A673 (cell line): Measurements from ENCODE around the gene SSBP3. TPM values are rescaled to one million over a fixed set of nuclear protein-coding genes. Genes with fewer than 3 reads are reported as not detected.
"Not testable (repeated sequence)": the region's sequence is repeated elsewhere in the genome, so short reads cannot be mapped to it uniquely, and the experiment has no call there.

Experiments
- BruUV-seq: library from RNA; stranded (reverse); fragments of 400-500 nt; replicated peaks from 2 replicates; lab custom pipeline; 2021; lab: Mats Ljungman, UMichigan
- CTCF ChIA-PET: fragments of 300-600 bp; sonication (Branson Sonifier 250); formaldehyde crosslinking; loops from one replicate; lab custom pipeline; 2022; ENCODE audit warnings: antibody characterized with exemption; lab: Charles Lee
- POLR2A ChIA-PET: fragments of 300-600 bp; sonication (Branson Sonifier 250); formaldehyde crosslinking; loops from one replicate; lab custom pipeline; 2022; ENCODE audit warnings: antibody characterized with exemption; ENCODE audit not compliant: low non-redundant PET; lab: Charles Lee
- DNase-seq: peaks from one replicate; pipeline ENCODE4 v3.0.0-alpha.2; 2015; ENCODE audit warnings: low spot score
- H3K27ac ChIP-seq: fragments of 200-600 bp; sonication (generic); 2 replicates; pipeline ENCODE4 v1.5.1; 2016; ENCODE audit warnings: mixed run types, low read depth, mild to moderate bottlenecking, mixed read lengths, antibody characterized with exemption, low read length; ENCODE audit not compliant: poor library complexity, severe bottlenecking
- H3K27me3 ChIP-seq: fragments of 200-600 bp; sonication (generic); replicated peaks from 2 replicates; pipeline ENCODE4 v1.6.1; 2017; ENCODE audit warnings: mixed run types, low read depth, mild to moderate bottlenecking, mixed read lengths, antibody characterized with exemption, low read length; ENCODE audit not compliant: insufficient read depth, poor library complexity
- H3K36me3 ChIP-seq: fragments of 200-600 bp; sonication (generic); 2 replicates; pipeline ENCODE4 v1.6.1; 2016; ENCODE audit warnings: mixed run types, mild to moderate bottlenecking, mixed read lengths, antibody characterized with exemption, low read length; ENCODE audit not compliant: insufficient read depth, poor library complexity, severe bottlenecking
- H3K4me1 ChIP-seq: fragments of 200-600 bp; sonication (generic); 2 replicates; pipeline ENCODE4 v1.6.1; 2017; ENCODE audit warnings: mixed run types, mild to moderate bottlenecking, mixed read lengths, antibody characterized with exemption, low read length; ENCODE audit not compliant: insufficient read depth, poor library complexity, severe bottlenecking
- H3K4me3 ChIP-seq: fragments of 200-600 bp; sonication (generic); 2 replicates; pipeline ENCODE4 v1.5.1; 2016; ENCODE audit warnings: low read depth, mixed run types, mild to moderate bottlenecking, mixed read lengths, low read length; ENCODE audit not compliant: poor library complexity, severe bottlenecking
- H3K9me3 ChIP-seq: fragments of 200-600 bp; sonication (generic); 2 replicates; pipeline ENCODE4 v1.6.1; 2016; ENCODE audit warnings: mixed run types, low read depth, mild to moderate bottlenecking, mixed read lengths, antibody characterized with exemption, low read length; ENCODE audit not compliant: poor library complexity, severe bottlenecking
- CTCF ChIP-seq: fragments of 300-800, 200-600 bp; sonication (generic); conservative IDR thresholded peaks from 2 replicates; pipeline ENCODE4 v1.5.1; 2017; ENCODE audit warnings: low read depth, mild to moderate bottlenecking, antibody characterized with exemption, low read length, moderate library complexity, mixed read lengths
- EZH2 ChIP-seq: fragments of 200-600 bp; sonication (generic); IDR thresholded peaks from 2 replicates; pipeline ENCODE4 v1.6.1; 2017; ENCODE audit warnings: borderline replicate concordance, low read depth, mild to moderate bottlenecking, mixed read lengths, antibody characterized with exemption, low read length; ENCODE audit not compliant: poor library complexity, severe bottlenecking
- intact Hi-C: fragments of 100-400 bp; cut with micrococcal nuclease; formaldehyde crosslinking; loops from one replicate; pipeline ENCODE4 v1.10.0; 2022; ENCODE audit not compliant: unreplicated experiment
- total RNA-seq: library from RNA; stranded (reverse); gene quantifications from 2 replicates; pipeline ENCODE4 v1.2.3, GENCODE V29; 2021

Gene SSBP3
- total RNA-seq, 1 experiment from 2014 or later, result 43.0 TPM

GRCh38 chr1:54391450-54392209 is 14.6 kb downstream of the SSBP3 start:
- no peaks in the 10 kb centered on the region for H3K36me3 ChIP-seq
- DNase-seq, result no peak
- POLR2A ChIA-PET, result interaction anchor here (0.5 kb wide), 1 partner anchor 16 kb away, joined by 9 read pairs; no protein-coding TSS in a partner anchor
- BruUV-seq, result no TSS peak
- CTCF ChIA-PET, result no interaction called here
- H3K9me3 ChIP-seq, result no peaks in the 10 kb centered on the region
- intact Hi-C loops, result no loop called here
- H3K27ac ChIP-seq, result no peak overlapping the region
- TF ChIP-seq CTCF (no peak), EZH2 (no peak)
- no peaks in the 10 kb centered on the region for H3K27me3 ChIP-seq
- no peaks in the 10 kb centered on the region for H3K4me1 ChIP-seq
- no peak overlapping the region for H3K4me3 ChIP-seq

DNA sequence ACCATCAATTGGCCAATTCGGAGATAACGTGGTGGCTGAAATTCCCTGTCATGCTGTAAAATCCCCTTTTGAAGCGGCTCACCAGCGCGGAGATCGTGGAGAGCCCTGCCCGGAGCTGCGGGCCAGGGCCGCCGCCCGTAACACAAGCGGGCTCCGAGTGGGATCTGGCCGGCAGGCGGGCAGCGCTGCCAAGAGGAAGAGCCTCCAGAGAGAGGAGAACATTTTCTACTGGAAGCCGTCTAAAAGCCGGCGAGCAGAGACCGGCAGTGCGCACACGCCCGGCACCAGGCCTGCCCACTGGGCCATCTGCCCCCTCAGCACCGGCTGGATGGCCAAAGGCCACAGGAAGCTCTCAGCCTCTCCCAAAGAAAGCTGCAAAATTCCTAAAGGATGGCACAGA is 15.5 kb downstream of the SSBP3 start:
- no peaks in the 10 kb centered on the region for H3K27me3 ChIP-seq
- H3K9me3 ChIP-seq, result no peaks in the 10 kb centered on the region
- ChIA-PET POLR2A (interaction anchor here (0.5 kb wide), 1 partner anchor 17 kb away, joined by 9 read pairs; no protein-coding TSS in a partner anchor), CTCF (no interaction called here)
- BruUV-seq, result no TSS peak
- no peak for DNase-seq
- H3K4me3 ChIP-seq, result no peak overlapping the region
- no peak for TF ChIP-seq EZH2
- no peak for TF ChIP-seq CTCF
- no peaks in the 10 kb centered on the region for H3K36me3 ChIP-seq
- H3K27ac ChIP-seq, result no peak overlapping the region
- intact Hi-C loops, result no loop called here
- no peaks in the 10 kb centered on the region for H3K4me1 ChIP-seq

DNA sequence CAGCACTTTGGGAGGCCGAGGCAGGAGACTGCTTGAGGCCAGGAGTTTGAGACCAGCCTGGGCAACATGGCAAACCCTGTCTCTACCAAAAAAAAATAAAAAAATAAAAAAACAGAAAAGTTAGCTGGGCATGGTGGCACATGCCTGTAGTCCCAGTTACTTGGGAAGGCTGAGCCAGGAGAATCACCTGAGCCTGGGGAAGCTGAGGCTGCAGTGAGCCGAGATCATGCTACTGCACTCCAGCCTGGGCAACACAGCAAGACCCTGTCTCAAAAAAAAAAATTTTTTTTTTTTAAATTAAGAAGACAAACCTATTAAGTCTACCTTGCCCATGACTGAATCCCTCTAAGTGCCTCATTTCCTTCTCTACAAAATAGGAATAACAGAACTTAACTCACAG is 16.6 kb downstream of the SSBP3 start:
- POLR2A ChIA-PET, H3K9me3 ChIP-seq, CTCF ChIA-PET, H3K4me1 ChIP-seq, H3K36me3 ChIP-seq, intact Hi-C loops, DNase-seq, H3K4me3 ChIP-seq, H3K27ac ChIP-seq, H3K27me3 ChIP-seq, BruUV-seq: not testable (repeated sequence)
